GOT3 (cell line): Measurements from ENCODE around the gene DKK2.

Source experiments
- DNase-seq: peaks from one replicate; lab custom pipeline; 2025; ENCODE audit warnings: mixed read lengths; lab: John Stamatoyannopoulos, UW

The DKK2 gene

DNA sequence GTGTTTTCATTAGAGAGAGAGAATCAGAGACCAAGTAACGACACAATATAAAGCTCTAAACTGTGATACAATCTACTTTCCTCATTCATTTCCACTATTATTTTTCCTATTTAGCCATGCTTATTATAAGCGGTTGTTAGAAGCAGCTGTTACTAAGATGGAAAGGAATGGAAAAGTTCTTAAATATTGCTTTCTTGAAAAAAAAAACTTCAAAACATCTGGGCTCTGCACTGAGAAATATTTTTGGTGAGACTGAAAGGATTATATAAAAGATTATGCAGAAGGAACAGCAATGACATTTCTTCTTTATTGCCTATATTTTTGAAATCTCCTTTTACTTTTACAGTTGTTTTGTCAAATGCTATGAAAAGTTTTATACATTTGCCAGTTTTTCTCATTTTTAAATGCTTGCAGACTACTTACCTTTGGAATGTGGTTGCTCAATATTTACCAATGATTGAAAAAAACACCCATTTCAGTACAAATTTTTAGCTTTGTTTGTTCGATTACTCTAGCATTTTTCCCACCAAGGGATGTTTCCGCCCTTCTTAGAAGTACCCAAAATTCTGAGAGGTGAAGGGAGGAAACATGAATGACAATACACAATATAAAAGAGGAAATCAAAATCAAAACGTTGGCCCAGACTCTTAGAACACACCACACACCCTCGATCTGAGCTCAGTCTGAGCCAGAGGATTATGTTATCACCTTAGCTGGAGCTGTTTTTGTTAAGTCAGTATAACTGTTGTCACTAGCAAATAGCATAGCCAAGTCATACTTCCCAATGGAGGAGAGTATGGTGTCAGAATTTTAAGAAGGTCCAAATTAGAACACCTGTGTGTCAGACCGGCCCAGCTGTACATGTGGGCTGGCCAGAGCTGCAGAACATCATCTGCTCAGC lies 18.4 kb downstream of the DKK2 start:
- no peak for DNase-seq

GRCh38 chr4:107011312-107011711 lies 24.8 kb downstream of the DKK2 start:
- DNase-seq: no peak

GRCh38 chr4:107009196-107009968 lies 26.7 kb downstream of the DKK2 start:
- no peak for DNase-seq

- DNase-seq: no peak
Observed at GRCh38 chr4:107008115-107008514, 28.0 kb downstream of the DKK2 start.

- DNase-seq: no peak
Observed at GRCh38 chr4:107006218-107006617, 29.9 kb downstream of the DKK2 start.

- DNase-seq: no peak
Observed at GRCh38 chr4:106996490-106996889, 39.6 kb downstream of the DKK2 start.

DNA sequence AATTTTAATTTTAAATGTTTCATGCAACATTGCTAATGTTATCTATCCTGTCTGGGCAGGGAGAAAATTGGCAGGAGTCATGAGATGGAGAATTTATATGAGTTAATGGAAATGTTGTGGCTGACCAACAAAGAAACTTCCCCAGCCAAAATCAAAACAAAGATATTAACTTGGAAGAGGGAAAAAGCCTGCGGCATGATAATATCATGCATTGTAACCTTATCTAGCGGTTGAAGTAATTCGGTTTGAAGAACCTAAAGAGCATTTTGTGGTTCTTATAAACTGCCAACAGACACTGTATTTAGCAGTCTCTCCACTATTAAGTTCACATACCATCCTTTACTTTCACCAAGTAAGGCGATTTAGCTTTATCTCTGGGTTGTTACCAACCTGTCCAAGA lies 42.3 kb downstream of the DKK2 start:
- DNase-seq: no peak

DNA sequence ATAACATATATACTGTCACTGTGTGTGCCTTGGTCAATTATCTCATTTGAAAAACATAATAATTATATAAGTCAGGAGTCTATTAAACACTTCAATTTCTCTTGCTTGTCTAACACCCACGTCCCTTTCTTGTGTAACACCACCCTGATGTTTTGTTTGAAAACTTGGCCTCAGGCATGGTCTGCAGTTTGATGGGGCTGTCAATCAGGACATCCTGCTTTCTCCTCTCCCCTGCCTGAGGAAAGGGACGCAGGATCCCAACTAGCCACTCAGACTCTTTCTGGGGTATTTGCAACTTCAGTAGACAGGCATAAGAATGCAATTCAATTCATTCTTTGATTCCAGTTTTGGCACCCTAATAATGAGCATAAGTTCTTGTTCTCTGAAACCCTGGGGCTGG lies 48.8 kb downstream of the DKK2 start:
- DNase-seq: no peak

DNA sequence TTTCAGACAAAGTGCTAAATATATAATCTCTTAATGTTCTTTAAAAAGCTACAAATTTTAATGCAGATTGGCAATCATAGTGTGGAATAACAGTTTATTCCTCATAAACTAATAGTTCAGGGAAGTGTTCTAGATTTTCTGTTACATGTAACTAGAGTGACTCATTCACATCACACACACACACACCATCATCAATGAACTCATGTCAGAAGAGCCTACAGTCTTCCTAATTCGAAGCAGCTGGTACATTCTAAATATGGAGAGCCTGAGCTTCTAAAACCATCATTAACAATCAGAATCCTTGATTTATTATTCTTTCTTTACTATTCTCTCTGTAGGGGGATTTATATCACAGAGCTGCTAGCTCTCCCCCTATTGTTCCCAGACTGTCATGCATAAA lies 49.6 kb downstream of the DKK2 start:
- DNase-seq: no peak

- DNase-seq: no peak
Observed at GRCh38 chr4:106985830-106986229, 50.3 kb downstream of the DKK2 start.

DNA sequence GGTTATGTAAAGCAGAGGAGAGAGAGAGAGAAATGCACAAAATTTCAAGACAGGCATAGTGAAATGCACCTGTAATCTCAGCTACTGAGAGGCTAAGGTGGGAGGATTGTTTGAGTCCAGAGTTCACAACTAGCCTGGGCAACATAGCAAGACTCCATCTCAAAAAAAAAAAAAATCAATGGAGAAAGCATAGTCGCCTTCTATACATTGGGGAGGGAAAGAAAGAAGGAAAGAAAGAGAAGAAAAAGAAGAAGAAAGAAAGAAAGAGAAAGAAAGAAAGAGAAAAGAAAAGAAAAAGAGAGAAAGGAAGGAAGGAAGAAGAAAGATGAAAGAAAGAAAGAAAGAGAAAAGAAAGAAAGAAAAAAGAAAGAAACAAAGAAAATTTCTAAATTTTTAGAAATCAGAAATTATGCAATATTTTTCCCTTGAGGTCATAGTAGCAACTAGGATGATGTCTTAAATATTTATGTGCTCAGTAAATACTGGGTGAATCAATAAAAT lies 53.4 kb downstream of the DKK2 start:
- no peak for DNase-seq

DNA sequence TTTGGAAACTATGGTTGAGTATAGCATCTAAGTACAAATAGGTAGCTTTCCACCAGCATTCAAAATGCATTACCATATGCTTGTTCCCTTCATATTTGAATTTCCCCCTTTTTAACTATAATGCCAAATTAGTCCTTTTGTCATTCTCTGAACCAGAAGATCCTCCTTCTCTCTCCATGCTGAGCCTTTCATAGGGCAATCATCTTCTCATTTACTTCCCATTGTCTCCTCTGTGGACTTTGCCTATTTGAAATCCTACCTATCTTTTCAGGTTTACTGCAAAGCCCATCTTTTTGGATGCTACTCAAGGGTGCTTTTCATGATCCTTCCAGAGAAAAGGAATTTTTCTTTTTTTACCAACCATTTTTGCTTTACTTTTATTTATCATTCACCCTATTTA lies 54.7 kb downstream of the DKK2 start:
- DNase-seq: no peak

GRCh38 chr4:106979476-106979875 lies 56.6 kb downstream of the DKK2 start:
- DNase-seq: no peak

- no peak for DNase-seq
Observed at GRCh38 chr4:106978046-106978774, 57.9 kb downstream of the DKK2 start.

DNA sequence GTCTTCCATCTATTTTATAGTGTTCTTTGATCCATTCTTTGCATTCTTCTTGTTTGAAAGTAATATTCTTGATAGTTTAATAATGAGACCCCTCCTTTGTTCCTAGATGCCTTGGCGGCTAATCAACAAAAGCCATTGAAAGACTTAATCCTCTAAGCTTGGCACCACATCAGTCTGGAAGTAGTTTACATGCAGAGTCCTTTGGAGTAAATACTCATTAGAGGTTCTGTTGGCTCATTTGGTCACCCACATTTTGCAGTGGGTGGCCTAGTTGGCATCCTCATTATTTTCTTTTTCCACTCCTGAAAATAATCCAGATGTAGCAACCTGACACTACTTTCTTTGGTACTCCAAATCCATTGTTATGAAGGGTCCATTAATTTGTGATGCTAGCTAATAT lies 64.5 kb downstream of the DKK2 start:
- no peak for DNase-seq

- no peak for DNase-seq
Observed at GRCh38 chr4:106967892-106968291, 68.2 kb downstream of the DKK2 start.

DNA sequence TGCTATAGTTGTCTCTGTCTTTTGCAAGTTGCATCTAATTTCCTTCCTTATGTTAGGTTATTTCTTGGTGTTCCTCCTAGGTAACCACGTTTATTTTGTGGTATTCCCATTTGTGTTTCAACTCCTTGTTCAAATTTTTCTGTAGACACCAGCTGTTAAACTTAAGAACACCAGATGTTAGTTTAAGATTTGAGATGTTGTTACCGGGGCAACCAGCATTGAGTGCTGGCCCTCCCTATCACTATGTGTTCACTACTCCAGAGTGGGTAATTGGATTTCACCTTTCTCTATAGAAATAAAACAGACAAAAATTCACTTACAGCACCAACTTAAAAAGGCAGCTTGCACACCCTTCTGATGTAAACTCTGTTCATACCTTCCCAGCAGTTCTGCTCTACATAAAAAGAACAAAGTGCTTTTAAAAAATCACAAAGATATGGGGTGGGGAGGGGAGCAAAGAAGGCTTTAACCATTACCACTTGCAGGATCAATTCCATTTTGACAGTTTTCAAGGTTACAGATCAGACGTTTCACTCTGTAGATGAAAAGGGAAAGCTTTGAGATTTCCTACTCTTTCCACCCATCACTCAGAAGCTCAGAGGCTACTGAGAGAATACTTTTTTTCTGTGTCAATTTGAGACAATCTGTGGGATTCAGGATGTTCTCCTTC lies 82.9 kb downstream of the DKK2 start:
- DNase-seq: no peak

DNA sequence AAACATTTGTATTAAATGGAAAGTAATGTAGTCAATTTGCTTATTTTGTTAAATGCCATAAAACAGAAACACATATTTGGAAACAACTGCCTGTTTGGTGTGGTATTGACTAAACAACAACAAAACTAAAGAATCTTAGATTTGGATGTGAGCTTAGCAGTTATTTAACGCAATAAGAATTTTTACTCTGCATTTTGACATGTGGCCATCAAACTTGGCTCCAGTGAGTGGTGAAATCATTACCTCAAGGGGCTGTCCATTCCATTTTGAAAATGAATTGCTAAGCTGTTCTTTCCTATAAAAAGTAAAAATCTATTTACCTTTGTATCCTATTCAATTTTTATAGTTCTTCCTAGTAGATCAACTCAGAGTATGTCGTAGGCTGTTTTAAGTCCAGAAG lies 84.2 kb downstream of the DKK2 start:
- DNase-seq: no peak

DNA sequence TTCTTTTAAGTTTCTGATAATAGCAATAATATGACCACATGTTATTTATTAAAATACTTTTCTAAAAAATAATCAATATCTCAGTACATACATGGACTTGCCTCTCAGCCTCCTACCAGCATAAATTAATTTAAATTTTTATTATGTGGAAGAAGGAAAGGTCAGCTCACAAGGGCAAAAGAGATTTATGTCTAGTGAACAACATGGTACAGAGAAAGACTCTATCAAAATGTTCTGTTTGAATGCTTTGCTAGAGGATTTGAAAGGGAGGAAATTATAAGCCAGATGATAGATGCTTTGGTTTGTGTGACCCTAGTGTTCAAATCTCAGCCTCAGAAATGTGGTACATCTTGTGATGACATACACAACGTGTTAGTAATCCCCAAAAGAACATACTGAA lies 94.3 kb downstream of the DKK2 start:
- DNase-seq: no peak

DNA sequence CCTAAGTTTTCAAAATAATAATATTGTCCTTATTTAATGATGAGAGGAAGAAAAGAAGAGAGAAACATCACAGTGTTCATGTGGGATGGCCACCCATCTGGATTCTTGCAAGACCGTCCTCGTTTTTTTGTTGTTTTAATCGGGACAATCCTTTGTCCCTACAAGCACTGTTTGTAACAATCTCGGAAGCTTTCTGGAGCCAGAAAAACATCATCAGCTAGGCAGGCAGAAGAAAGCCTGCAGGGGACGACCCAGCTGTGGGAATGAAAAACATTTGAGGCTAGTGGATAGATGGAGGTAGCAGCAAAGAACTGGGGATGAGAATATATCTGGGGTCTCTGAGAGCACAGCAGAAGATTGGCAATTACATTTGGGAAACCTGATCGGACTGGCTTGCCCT lies 105.6 kb downstream of the DKK2 start:
- no peak for DNase-seq

- no peak for DNase-seq
Observed at GRCh38 chr4:106929248-106929647, 106.9 kb downstream of the DKK2 start.

- no peak for DNase-seq
Observed at GRCh38 chr4:106914223-106914622, 121.9 kb downstream of the DKK2 start.
